ENCODE measurements around the gene SPIC.

DNA sequence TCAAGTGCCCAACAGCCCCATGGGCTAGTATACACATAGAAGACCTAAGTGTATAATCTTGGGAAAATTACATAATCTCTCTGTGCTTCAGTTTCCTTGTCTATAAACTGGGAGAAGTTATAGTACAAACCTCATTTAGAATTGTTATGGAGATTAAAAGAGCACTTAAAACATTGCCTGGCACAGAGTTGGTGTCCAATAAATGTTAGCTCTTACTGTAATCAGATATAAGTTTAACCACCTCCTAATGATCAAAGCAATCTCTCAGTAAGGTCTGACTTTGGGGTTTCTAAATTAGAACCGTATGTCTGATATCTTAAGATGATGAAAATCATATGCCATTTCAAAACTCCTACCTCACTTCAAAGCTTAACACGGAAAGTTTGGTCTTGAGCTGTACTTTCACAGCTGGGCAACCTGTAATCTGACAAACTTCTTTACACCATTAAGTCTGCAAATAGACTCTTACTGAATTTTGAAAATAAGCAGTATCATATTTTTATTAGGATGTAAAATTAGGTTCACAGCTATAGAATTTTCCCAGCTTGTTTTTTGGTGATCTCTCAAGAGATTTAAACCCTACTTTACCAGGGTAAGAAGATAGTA, 61.0 kb downstream of the SPIC start:
- TF ChIP-seq, protein P1, sequence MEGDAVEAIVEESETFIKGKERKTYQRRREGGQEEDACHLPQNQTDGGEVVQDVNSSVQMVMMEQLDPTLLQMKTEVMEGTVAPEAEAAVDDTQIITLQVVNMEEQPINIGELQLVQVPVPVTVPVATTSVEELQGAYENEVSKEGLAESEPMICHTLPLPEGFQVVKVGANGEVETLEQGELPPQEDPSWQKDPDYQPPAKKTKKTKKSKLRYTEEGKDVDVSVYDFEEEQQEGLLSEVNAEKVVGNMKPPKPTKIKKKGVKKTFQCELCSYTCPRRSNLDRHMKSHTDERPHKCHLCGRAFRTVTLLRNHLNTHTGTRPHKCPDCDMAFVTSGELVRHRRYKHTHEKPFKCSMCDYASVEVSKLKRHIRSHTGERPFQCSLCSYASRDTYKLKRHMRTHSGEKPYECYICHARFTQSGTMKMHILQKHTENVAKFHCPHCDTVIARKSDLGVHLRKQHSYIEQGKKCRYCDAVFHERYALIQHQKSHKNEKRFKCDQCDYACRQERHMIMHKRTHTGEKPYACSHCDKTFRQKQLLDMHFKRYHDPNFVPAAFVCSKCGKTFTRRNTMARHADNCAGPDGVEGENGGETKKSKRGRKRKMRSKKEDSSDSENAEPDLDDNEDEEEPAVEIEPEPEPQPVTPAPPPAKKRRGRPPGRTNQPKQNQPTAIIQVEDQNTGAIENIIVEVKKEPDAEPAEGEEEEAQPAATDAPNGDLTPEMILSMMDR (optimal IDR thresholded peaks at IDR 0.05 in 1 of 3, IDR thresholded peaks at IDR 0.05 in 1 of 3, conservative IDR thresholded peaks at IDR 0.05 in 1 of 3; ENCODE audit: extremely low read depth in 1 of 3, insufficient read depth in 2 of 3, low read length in 3 of 3) = no peak
- TF ChIP-seq EZH2 (IDR thresholded peaks at IDR 0.05; ENCODE audit: low read length) = no peak
